Stimulated activated CD4-positive, alpha-beta T cell treated with anti-CD3 and anti-CD28 coated beads, TNF-alpha, amount 100 ng/mL, for 48 hours (primary cell): Measurements from ENCODE around the gene RRH.
"Not testable (repeated sequence)": the region's sequence is repeated elsewhere in the genome, so short reads cannot be mapped to it uniquely, and the experiment has no call there.

Experiments
- DNase-seq, 3 donors: peaks; one replicate each; pipeline ENCODE4 v3.0.0-alpha.2; 2020; ENCODE audit warnings: low read depth in 3 of 3

RRH gene

GRCh38 chr4:109827672-109828071, at the start of gene RRH:
TSS of gene RRH (plus strand) at chr4:109827972. CDS start at chr4:109828028, 56 bp downstream.
- DNase-seq = no peak

GRCh38 chr4:109782092-109782491, 45.7 kb upstream of the RRH start:
- DNase-seq = not testable (repeated sequence)

GRCh38 chr4:109786846-109787245, 40.9 kb upstream of the RRH start:
- no peak for DNase-seq

- DNase-seq = no peak
Observed at GRCh38 chr4:109787807-109788206, 40.0 kb upstream of the RRH start.

- no peak for DNase-seq
Observed at GRCh38 chr4:109795059-109795458, 32.7 kb upstream of the RRH start.

GRCh38 chr4:109798866-109799265, 28.9 kb upstream of the RRH start:
- no peak for DNase-seq

- DNase-seq = no peak
Observed at GRCh38 chr4:109801099-109801789, 26.5 kb upstream of the RRH start.

- no peak for DNase-seq
Observed at GRCh38 chr4:109801895-109802319, 25.9 kb upstream of the RRH start, which contains the start of gene CFI. TSS of gene CFI (minus strand) at chr4:109801999. CDS start at chr4:109801971, 28 bp downstream.

- no peak for DNase-seq
Observed at GRCh38 chr4:109803924-109804571, 23.7 kb upstream of the RRH start.

GRCh38 chr4:109809655-109810054, 18.1 kb upstream of the RRH start:
- DNase-seq = no peak

- DNase-seq = no peak
Observed at GRCh38 chr4:109810552-109811387, 17.0 kb upstream of the RRH start.

- DNase-seq = no peak
Observed at GRCh38 chr4:109811707-109812106, 16.1 kb upstream of the RRH start.

- DNase-seq = peak; percentile 79 to 83 (median 80)
Observed at GRCh38 chr4:109815151-109816081, 12.4 kb upstream of the RRH start, which contains the start of gene GAR1. TSS of gene GAR1 (plus strand) at chr4:109815762. CDS start at chr4:109816165, 403 bp downstream.

- DNase-seq = peak in 2 of 3 donors; percentile 1 to 25
Observed at GRCh38 chr4:109816082-109816442, 11.7 kb upstream of the RRH start.

GRCh38 chr4:109816894-109817293, 10.9 kb upstream of the RRH start:
- DNase-seq = no peak

GRCh38 chr4:109818268-109818667, 9.5 kb upstream of the RRH start:
- no peak for DNase-seq

GRCh38 chr4:109820563-109820962, 7.2 kb upstream of the RRH start:
- no peak for DNase-seq

- no peak for DNase-seq
Observed at GRCh38 chr4:109821185-109821584, 6.6 kb upstream of the RRH start.

- DNase-seq = no peak
Observed at GRCh38 chr4:109826719-109827118, 1.1 kb upstream of the RRH start.

- no peak for DNase-seq
Observed at GRCh38 chr4:109833756-109834155, 6.0 kb downstream of the RRH start.

GRCh38 chr4:109836985-109837384, 9.2 kb downstream of the RRH start:
- DNase-seq = no peak
